GM19043 (cell line): Measurements from ENCODE around the gene ATP6V0A1.
"Not testable (repeated sequence)": the region's sequence is repeated elsewhere in the genome, so short reads cannot be mapped to it uniquely, and the experiment has no call there.

ENCODE experiments used
- ATAC-seq: cut with Tn5 transposase; IDR thresholded peaks from one replicate; pipeline ENCODE4 v1.9.1; 2021; ENCODE audit warnings: low read depth; ENCODE audit not compliant: unreplicated experiment

Gene ATP6V0A1

GRCh38 chr17:42555961-42556617 is 97.4 kb downstream of the ATP6V0A1 start:
- ATAC-seq = not testable (repeated sequence)

- ATAC-seq = no peak
Measured at GRCh38 chr17:42559075-42559474, 100.4 kb downstream of the ATP6V0A1 start.

GRCh38 chr17:42560246-42560645 is 101.6 kb downstream of the ATP6V0A1 start:
- no peak for ATAC-seq

GRCh38 chr17:42561897-42562387 is 103.3 kb downstream of the ATP6V0A1 start, which contains the start of gene COASY:
Gene COASY (plus strand): TSS chr17:42562148. CDS start chr17:42562623, 475 bp downstream.
- no peak for ATAC-seq

- no peak for ATAC-seq
Measured at GRCh38 chr17:42562388-42563142, 103.9 kb downstream of the ATP6V0A1 start.

GRCh38 chr17:42563143-42563509 is 104.4 kb downstream of the ATP6V0A1 start:
- no peak for ATAC-seq

- no peak for ATAC-seq
Measured at GRCh38 chr17:42563543-42563942, 104.9 kb downstream of the ATP6V0A1 start.

- no peak for ATAC-seq
Measured at GRCh38 chr17:42563950-42564349, 105.3 kb downstream of the ATP6V0A1 start.

- no peak for ATAC-seq
Measured at GRCh38 chr17:42564815-42565522, 106.3 kb downstream of the ATP6V0A1 start.

- ATAC-seq = no peak
Measured at GRCh38 chr17:42565523-42566214, 107.0 kb downstream of the ATP6V0A1 start.

GRCh38 chr17:42566215-42566882 is 107.7 kb downstream of the ATP6V0A1 start:
- ATAC-seq = no peak

- peak; percentile 54 for ATAC-seq
Measured at GRCh38 chr17:42566883-42567573, 108.3 kb downstream of the ATP6V0A1 start, which contains the start of gene MLX. Gene MLX (plus strand): TSS chr17:42567100. CDS start chr17:42567125, 25 bp downstream.

GRCh38 chr17:42568341-42569111 is 109.8 kb downstream of the ATP6V0A1 start:
- no peak for ATAC-seq

- ATAC-seq = no peak
Measured at GRCh38 chr17:42571435-42572225, 113.0 kb downstream of the ATP6V0A1 start.
